Hypothalamus (tissue), 51 donors: Measurements from ENCODE around the gene ARID2.
A peak's percentile ranks its signal among the peaks of the same experiment; 100 is the strongest.

Experiments
- DNase-seq, 51 donors: peaks; one replicate each; lab custom pipeline; 2025; lab: John Stamatoyannopoulos, UW

ARID2 gene

DNA sequence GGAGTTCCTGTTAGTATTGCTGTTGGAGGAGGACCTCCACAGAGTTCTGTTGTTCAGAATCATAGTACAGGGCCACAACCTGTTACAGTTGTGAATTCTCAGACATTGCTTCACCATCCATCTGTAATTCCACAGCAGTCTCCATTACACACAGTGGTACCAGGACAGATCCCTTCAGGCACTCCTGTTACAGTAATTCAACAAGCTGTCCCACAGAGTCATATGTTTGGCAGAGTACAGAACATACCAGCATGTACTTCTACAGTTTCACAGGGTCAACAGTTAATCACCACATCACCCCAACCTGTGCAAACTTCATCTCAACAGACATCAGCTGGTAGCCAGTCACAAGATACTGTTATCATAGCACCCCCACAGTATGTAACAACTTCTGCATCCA lies 120.8 kb downstream of the ARID2 start:
- no peak for DNase-seq

DNA sequence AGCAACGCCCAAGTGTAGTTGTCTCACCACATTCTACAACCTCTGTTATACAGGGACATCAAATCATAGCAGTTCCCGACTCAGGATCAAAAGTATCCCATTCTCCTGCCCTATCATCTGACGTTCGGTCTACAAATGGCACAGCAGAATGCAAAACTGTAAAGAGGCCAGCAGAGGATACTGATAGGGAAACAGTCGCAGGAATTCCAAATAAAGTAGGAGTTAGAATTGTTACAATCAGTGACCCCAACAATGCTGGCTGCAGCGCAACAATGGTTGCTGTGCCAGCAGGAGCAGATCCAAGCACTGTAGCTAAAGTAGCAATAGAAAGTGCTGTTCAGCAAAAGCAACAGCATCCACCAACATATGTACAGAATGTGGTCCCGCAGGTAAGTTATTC lies 123.0 kb downstream of the ARID2 start:
- DNase-seq = peak in 1 of 51 donors; percentile 0

DNA sequence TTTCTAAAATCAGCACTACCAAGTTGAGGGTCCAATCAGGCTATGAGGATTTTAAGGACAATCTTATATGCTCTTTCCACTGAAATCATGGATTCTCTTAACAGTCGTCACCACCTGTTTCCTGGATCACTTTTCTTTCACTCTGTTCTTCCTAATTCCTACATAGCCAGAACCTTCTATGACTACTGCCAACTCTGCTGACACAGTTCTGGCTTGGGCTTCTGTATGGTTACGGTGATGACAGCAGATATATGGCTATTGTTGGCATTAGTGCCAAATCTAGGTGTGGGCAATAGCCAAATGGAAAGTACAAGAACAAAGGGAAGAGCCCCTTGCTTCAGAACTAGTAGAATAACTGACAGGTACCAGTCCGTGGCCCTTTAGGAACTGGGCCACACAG lies 124.0 kb downstream of the ARID2 start:
- DNase-seq = no peak

DNA sequence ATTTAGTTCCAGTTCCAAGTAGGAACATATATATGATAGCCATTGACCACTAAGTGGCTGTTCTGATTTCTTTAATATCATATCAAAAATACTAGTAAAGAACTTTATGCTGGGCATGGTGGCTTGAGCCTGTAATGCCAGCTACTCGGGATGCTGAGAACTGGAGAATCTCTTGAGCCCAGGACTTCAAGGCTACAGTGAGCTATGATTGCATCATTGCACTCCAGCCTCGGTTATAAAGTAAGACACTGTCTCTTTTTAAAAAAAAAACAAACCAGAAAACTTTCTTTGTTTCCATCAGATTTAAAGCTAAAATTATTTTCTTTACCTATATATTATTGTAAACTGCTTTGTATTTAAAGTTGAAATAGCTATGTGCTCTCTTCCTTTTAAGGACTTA lies 133.8 kb downstream of the ARID2 start:
- DNase-seq = no peak

DNA sequence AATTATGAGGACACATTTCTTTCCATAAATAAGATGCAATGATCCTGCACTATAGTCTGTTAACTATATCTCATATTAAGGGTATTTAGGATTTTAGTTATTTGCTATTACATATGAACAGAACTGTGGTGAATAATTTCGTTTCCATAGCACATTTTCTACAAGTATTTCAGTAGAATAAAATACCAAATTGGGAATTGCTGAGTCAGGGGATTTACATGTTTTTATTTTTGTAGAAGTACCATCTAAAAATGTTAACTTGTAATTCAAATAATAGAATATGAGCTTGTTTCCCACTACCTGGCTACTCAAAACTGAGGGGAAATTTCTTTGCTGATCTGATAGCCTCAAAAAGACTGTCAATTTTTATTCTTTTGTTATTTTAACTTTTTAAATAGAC lies 136.8 kb downstream of the ARID2 start:
- DNase-seq = no peak

DNA sequence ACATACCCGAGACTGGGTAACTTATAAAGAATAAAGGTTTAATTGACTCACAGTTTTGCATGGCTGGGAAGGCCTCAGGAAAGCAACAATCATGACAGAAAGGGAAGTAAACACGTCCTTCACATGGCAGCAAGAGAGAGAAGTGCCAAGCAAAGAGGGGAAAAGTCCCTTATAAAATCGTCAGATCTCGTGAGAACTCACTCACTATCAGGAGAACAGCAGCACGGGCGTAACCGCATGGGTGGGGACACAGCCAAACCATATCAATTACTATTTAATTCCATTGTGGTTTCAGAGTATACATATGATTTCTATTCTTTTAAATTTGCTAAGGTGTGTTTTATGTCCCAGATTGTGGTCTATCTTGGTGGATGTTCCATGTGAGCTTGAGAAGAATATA lies 142.9 kb downstream of the ARID2 start:
- DNase-seq = no peak

DNA sequence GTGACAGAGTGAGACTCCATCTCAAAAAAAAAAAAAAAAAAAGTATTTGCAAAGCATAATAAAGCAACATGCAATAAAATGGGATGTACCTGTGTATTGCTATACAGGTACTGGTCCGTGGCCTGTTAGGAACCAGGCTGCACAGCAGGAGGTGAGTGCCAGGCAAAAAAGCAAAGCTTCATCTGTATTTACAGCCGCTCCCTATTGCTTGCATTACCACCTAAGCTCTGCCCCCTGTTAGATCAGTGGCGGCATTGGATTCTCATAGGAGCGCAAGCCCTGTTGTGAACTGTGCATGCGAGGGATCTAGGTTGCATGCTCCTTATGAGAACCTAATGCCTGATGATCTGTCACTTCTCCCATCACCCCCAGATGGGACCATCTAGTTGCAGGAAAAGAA lies 147.6 kb downstream of the ARID2 start:
- no peak for DNase-seq

DNA sequence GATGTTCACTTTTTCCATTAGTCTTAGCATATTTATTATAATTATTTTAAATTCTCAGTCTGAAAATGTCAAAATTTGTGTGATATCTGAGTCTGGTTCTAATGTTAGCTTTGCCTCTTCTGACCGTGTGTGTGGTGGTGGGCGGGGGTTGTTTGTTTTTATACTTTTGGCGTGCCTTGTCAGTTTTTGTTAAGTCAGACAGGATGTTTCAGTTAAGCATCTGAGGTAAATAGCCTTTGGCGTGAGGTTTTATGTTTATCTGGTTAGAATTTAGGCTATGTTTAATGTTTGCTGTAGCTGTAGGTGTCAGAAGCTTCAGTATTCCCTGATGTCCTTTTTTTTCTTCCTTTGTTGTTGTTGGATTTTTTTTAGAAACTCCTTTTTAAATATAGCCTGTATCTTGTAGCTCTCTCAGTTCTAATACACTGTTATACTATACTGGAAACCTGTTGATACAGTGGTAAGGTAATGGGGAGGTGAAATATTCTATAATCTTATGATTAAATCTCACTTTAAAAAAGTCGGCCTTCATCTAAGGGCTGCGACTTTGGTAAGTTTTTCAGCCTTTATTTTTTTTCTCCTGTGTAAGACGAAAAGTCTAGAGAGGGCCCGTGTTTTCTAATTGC lies 149.2 kb downstream of the ARID2 start:
- DNase-seq = no peak

DNA sequence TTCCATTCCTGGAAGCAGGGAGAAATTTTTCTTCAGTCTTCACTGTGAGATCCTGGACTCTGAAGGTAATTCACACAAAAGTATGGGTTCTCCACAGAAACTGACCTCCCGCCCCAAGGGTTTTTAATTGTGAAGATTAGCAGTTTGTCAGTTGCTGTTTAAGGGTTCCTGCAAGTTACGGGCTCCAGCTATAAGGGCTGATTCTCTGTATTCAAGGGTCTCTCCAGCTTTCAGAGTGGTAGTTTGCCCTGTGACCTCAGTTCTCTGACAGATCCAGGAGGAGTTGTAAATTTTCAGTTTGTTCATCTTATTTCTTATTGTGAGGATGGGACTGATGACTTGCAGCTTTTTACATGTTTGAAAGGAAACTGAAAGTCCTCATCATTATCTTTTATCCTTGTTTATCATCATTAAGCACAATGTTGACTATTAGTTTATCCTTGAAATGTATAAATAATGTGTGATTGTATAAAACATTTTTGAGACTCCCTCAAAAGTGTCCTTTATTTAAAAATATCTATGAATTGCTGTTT lies 149.9 kb downstream of the ARID2 start:
- no peak for DNase-seq

DNA sequence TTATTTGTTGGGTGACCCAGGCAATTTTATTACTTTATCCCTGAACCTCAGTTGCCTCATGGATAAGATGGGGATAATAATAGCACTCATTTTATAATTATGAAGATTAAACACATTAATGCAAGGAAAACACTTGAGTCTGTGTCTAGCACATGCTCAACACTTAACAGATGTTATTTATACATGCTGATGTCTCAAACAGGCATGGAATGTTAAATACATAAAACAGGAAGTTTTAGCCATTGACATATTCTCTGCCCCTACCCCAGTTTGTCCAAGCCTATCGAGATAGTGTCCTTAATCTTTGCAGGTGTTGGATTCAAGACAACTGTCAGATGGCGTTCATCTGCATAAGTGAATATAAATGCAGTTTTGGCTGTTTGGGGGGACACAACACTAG lies 151.0 kb downstream of the ARID2 start:
- DNase-seq = no peak

DNA sequence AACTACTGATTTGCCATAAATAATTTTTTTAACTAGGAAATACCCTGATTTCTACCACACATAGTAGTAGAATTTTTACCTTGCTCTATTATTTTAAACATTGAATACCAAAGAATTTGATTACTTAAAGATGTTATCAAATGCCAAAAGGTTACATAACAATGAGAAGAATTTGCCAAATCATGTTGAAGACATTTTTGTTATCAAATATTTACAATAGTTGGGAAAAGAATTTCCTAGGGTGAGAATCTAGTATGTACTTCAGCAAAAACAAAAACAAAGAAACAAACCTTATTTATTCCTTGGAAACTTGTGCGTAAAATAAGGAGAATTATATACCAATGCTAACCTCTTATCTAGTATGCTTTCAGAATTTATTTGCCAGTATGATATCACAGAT lies 153.7 kb downstream of the ARID2 start:
- no peak for DNase-seq

DNA sequence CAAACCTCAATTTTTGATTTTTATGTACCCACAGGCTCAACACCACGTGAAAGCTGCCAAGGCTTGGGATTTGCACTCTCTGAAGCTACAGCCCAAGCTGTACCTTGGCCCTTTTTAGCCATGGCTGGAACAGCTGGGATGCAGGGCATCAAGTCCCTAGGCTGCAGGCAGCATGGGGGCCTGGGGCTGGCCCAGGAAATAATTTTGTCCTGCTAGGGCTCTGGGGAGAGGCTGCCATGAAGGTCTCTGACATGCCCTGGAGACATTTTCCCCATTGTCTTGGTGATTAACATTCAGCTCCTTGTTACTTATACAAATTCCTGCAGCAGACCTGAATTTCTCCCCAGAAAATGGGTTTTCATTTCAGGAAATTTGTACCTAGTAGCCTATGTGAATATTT lies 157.2 kb downstream of the ARID2 start:
- no peak for DNase-seq

DNA sequence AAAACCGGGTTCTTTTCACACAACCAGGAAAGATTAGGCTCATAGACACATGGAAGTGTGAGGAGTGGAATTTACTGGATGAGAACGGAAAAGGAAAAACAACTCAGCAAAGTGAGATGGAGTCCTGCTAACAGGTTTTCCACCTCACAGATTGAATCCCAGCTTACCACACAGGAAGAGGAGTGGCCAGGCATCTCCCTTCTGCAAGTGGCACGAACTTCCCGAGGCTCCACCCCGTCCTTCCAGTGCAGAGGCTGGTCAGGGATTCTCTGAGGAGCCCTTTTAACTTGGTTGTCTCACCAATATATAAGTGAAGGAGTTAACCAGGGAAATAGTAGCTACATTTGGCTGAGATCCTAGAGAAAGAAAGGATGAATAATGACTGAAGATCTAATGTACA lies 158.0 kb downstream of the ARID2 start:
- no peak for DNase-seq

DNA sequence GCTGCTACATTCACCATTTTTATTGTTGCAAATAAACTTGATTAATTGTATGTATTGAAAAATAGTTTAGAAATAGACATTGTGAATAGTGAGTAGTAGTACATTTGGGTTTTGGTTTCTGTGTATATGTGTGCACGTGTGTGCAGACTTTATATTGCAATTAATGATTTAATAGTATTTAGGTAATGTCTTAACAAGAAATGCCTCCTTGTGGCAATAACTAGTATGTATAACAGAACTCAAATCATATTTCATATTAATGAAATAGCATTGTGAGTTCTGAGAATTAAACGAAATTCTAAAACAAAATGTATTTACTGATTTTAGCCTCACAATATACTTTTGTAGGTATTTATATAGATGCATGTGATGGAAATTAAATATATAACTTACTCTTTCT lies 160.8 kb downstream of the ARID2 start:
- no peak for DNase-seq

DNA sequence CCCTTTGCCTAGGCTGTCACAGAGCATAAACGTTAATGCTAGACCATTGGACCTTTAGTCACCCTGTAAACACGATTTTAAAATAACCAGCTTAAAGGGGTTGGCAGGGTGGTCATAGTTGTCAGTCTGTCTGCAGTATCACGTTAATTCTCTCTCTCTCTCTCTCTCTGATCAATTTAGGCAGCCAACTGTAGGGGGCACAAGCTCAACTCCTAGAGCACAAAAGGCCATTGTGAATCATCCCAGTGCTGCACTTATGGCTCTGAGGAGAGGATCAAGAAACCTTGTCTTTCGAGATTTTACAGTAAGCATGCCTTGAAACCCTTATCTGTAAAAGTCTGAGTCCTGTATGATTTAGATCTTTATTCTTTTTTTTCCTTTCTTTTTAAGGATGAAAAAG lies 163.7 kb downstream of the ARID2 start:
- peak in 13 of 51 donors; percentile 1 to 25 (median 8) for DNase-seq

DNA sequence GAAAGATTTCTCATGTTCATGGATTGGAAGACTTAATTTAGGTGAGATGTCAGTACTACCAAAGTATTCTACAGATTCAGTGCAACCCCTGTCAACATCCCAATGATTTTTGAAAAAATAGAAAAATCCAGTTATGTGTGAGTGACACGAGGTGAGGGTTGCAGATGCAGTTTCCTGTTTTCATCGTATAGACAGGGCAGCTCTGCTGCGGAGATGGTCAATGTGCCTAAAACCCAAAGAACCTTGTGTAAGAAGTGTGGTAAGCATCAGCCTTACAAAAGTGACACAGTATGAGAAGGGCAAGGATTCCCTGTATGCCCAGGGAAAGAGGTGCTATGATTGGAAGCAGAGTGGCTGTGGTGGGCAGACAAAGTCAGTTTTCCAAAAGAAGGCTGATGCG lies 166.5 kb downstream of the ARID2 start:
- DNase-seq = no peak

DNA sequence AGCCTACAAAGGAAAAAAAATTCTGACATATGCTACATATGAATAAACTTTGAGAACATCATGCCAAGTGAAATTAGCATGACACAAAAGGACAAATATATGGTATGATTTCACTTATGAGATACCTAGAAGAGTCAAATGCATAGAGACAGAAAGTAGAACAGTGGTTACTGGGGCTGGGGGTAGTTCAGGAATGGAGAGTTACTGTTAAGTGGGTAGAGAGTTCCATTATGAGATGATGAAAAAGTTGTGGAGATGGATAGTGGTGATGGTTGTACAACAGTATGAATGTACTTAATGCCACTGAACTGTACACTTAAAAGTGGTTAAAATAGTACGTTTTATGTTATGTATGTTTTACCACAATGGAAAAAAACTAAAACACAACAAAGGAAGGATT lies 168.6 kb downstream of the ARID2 start:
- no peak for DNase-seq

DNA sequence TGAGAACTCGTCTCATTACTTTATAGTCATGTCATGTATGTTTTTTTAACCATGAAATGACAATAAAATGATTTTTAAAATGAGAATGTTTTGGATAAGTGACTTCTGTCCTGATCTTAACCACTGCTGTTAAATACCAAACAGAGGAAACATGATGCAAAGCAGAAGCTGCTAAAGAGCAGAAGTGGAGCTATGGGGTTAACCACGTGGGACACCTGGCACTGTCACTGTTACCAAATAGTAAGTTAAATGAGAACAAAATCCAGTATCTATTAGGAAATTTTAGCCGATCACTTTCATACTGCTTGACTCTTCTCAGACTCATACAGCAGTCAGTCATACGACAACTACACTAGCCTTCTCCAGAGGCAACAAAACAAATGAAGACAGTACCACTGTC lies 178.4 kb downstream of the ARID2 start:
- DNase-seq = no peak

DNA sequence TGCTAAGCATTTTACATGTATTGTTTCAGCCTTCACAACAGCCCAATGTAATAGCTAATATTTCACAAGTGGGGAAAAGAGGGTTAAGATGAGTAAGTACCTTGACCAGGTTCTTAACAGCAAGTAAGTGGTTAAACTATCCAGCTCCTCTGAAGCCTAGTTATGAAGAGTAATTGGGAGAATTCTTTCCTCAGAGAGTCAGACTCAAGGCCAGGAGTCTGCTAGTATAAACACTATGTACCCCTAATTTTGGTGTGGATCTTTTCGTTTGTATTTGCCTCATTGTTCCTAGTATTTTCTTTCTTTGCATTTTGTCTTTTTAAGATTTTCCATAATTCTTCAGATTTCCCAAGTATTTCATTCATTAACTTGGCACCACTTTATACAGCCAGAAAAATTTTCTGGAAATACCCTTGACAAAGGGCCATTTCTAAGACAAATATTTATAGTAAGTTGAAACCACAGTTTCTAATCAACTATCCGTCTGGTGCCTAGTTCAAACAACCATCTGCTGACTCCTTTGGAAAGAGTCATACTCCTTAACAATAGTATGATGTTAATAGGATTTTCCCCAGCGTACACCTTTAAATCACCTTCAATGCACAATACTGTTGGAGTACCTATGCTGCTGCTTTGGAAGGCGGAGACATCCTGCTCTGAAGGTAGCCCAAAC lies 179.7 kb downstream of the ARID2 start:
- DNase-seq = no peak

DNA sequence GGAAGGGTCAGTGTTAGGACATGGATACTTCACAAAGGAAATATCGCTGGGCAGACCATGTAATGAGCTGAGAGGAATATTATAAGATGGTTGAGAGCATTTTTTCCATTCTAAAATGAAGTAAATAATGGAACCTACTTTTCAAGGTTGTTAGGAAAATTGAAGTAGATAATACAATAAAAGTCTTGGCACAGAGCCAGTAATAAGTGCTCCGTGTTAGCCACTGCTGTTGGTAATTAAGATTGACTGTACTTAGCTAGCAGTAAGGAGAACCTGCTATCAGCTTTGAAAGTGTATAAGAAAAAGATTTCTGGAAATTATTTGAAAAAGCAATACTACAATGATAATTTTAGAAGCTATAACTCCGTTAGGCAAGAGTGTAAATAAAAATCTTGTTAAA lies 183.3 kb downstream of the ARID2 start:
- DNase-seq = no peak

DNA sequence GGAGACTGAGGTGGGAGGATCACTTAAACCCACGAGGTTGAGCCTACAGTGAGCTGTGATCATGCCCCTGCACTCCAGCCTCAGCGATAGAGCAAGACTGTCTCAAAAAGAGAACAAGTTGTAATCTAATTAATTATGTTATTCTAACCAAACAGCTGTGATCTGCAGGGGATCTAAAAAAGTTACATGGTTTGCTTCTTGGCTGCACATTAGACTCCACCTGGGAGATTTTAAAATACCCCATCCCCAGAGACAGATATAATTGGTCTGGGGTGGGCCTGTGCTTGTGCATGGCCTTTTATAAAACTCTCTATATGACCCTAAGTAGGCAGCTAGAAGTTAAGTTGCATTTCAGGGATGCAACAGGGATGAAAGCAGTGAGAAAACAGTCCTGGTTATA lies 184.1 kb downstream of the ARID2 start:
- no peak for DNase-seq

DNA sequence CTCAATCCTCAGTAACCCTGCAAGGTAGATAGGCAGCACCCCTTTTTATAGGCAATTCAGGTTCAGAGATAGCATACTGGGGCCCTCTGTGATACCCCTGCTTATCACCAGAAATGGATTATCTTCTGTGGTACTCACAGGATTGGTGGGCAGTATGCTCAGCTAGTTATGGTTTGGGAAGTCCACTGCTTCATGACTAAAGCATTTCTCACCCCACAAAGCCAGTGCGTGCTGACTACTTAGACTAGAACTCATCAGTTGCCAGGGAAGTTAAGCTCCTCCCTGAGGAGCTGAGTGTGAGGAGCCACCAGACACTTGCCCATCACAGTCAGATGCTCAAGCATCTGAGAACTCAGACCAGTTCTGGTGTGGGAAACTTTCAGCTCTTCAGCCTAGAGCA lies 184.6 kb downstream of the ARID2 start:
- DNase-seq = no peak

DNA sequence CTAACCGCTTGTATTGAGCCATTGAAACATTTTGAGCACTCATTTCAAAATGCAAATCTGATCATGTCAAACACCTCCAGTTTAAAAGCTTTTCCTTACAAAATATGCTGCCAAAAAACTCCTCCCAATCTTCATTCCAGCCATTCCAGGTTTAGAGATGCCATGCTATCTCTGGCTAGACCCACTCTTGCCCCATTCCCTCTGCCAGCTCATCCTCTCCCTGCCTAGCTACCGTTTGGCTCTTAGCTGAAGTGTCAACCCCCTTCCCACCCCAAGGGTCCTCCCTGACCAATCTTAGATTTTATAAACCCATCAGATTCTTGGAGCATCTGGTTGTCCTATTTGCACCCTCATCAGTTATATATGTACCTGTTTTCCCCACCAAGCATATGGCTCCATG lies 185.9 kb downstream of the ARID2 start:
- no peak for DNase-seq
